ENCODE results near the gene EVI5.

- TF ChIP-seq CTCF (IDR thresholded peaks at IDR 0.05; ENCODE audit: low read depth, low read length): peak; percentile 50
- no peak for TF ChIP-seq EZH2phosphoT487 (IDR thresholded peaks at IDR 0.05; ENCODE audit: low read depth)
These were observed 185.7 kb downstream of the EVI5 start for GRCh38 chr1:92599184-92599583.

Data from OCI-LY3 (cell line).